SK-N-MC (cell line): ENCODE measurements around the gene ATP6AP1.

Experiments used
- DNase-seq: peaks from one replicate; pipeline ENCODE4 v3.0.0-alpha.2; 2011; ENCODE audit warnings: low read depth, low spot score
- H3K27ac ChIP-seq: fragments of 200-600 bp; sonication (generic); 2 replicates; pipeline ENCODE4 v1.5.1; 2016; ENCODE audit warnings: mixed run types
- H3K36me3 ChIP-seq: fragments of 200-600 bp; sonication (generic); 2 replicates; pipeline ENCODE4 v1.6.1; 2017; ENCODE audit warnings: antibody characterized with exemption, low read length, mixed read lengths; ENCODE audit not compliant: insufficient read depth
- H3K4me3 ChIP-seq: fragments of 200-600 bp; sonication (generic); 2 replicates; pipeline ENCODE4 v1.5.1; 2016
- H3K9ac ChIP-seq: fragments of 200-600 bp; sonication (generic); 2 replicates; pipeline ENCODE4 v1.8.0; 2017; ENCODE audit warnings: mixed run types, mixed read lengths; ENCODE audit not compliant: insufficient read length
- H3K9me3 ChIP-seq: fragments of 200-600 bp; sonication (generic); 2 replicates; pipeline ENCODE4 v1.6.1; 2017; ENCODE audit warnings: low read depth, mild to moderate bottlenecking, antibody characterized with exemption, low read length, moderate library complexity, mixed read lengths
- EZH2 ChIP-seq: fragments of 200-600 bp; sonication (generic); IDR thresholded peaks from one replicate; pipeline ENCODE4 v1.6.1; 2017; ENCODE audit warnings: antibody characterized with exemption
- FOXP2 ChIP-seq: optimal IDR thresholded peaks from 2 replicates; pipeline ENCODE3; 2011; ENCODE audit warnings: mild to moderate bottlenecking, moderate library complexity; ENCODE audit not compliant: insufficient read depth; ENCODE audit errors: extremely low read length, control extremely low read depth
- POLR2AphosphoS5 ChIP-seq: IDR thresholded peaks from 2 replicates; pipeline ENCODE4 v1.6.1; 2012; ENCODE audit warnings: mild to moderate bottlenecking, low read depth, low read length, borderline replicate concordance

The ATP6AP1 gene

DNA sequence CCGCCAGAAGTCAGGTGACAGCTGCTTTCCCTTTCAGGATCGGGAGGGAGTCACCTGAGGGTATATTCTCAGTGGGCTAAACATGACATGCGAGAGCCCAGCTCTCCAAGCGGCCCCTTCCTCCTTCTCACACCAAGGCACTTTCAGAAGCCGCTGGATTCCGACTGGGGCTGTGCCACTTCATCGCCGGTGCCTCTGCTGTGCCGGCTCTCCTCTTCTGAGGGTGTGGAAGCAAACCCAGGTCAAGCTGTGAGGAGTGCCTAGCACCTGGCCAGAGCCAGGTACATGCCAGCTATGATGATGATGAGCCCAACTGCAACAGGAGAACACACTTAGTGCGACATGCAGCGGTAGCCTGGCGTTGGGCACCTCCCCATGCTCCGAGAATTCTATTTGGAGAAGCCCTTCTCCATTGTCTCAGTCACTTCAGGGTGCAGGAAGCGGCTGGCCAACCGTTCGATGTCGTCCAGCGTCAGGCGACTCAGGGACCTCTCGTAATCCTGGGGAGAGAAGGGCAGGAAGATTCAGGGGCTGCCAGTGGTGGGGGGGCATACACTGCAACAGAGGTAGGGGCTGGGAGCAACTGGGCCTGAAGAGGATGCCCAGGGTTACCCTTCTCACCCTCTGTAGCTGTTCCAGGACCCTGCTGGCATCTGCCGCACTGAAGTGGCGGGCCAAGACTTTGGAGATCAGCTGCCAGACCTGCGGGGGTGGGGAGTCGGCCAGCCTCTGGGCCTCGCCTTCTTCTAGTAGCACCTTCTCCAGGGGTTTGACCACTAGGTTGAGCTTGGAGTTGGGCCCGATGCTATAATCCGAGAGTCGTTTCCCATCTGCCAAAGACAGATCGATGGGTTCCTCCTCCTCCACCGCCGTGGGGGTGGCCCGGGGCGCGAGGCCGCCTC, 56.9 kb downstream of the ATP6AP1 start:
- Histone ChIP-seq H3K9me3 (no peaks in the 10 kb centered on the region), H3K36me3 (peaks cover 7% of the 10 kb centered on the region; the same call in 1 of the 2 replicates), H3K4me3 (peak overlapping the region; percentile 77), H3K27ac (no peak overlapping the region), H3K9ac (peak overlapping the region; percentile 66)
- TF ChIP-seq EZH2 (no peak), POLR2AphosphoS5 (no peak), FOXP2 (no peak)
- DNase-seq, result no peak

GRCh38 chrX:154486052-154486395, 57.5 kb downstream of the ATP6AP1 start:
- Histone ChIP-seq H3K36me3 (peaks cover 7% of the 10 kb centered on the region; the same call in 1 of the 2 replicates), H3K4me3 (peak overlapping the region; percentile 77), H3K9ac (peak overlapping the region; percentile 66), H3K9me3 (no peaks in the 10 kb centered on the region), H3K27ac (no peak overlapping the region)
- DNase-seq, result no peak
- TF ChIP-seq FOXP2 (no peak), EZH2 (no peak), POLR2AphosphoS5 (no peak)
